GM21526 (cell line): Measurements from ENCODE around the gene C1QTNF4.

Experiments used
- ATAC-seq: cut with Tn5 transposase; IDR thresholded peaks from one replicate; pipeline ENCODE4 v1.9.1; 2021; ENCODE audit warnings: moderate library complexity; ENCODE audit not compliant: unreplicated experiment, low FRiP score

The C1QTNF4 gene

DNA sequence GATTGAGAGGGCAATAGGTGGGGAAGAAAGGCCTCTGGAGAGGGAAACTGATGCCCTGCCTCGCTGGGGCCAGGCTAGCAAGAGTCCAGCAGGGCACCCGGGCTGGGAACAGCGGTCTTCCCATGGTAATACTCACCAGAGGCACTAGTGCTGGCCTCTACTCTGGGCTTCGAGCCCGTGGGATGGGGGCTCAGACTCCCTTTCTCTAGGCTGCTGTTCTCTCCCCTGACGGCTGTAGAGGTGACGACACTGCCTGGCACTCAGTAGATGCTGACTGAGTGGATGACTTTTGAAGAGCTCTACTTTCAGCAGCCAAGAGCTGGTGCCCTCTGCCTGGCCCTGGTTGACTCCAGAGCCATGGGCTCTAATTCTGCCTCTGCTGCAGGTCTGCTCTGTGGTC lies 818 bp upstream of the C1QTNF4 start:
- no peak for ATAC-seq

DNA sequence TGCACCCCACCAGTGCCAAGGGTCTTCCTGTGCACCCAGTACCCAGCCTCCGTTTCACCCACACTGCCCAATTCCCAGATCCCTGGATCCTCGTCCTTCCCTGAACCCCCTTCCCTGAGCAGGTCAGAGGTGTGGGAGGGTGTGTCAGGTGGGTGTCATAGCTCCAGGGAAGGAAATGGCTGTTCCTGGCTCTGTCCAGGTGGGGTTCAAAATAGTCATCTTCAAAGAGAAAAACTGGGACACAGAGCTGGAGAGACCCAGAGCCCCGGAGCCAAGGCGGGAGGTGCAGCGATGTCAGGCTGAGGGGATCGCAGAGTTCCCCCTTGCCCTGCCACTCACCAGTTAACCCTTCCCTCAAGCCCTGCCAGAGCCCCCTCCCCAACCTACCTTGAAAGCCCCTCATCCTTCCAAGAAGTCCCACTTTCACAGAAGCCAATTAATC lies 698 bp downstream of the C1QTNF4 start:
- no peak for ATAC-seq

DNA sequence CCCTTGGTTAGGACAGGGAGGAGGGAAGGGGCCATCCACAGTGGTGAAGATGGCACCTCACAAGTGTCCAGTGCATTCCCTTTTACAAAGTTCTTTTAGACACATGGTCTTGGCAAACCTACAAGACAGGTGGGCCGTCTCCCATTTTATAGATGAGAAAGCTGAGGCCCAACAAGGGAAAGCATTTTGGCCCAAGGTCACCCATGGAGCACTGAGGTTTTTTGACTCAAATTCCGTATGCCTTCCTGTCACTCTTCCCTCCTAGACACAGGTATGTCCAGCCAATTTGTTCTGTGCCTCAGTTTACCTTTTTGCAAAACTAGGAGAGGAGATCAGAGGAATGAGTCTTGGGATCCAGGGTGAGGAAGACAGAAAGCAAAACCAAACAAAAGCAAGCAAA lies 1.2 kb downstream of the C1QTNF4 start:
- no peak for ATAC-seq

DNA sequence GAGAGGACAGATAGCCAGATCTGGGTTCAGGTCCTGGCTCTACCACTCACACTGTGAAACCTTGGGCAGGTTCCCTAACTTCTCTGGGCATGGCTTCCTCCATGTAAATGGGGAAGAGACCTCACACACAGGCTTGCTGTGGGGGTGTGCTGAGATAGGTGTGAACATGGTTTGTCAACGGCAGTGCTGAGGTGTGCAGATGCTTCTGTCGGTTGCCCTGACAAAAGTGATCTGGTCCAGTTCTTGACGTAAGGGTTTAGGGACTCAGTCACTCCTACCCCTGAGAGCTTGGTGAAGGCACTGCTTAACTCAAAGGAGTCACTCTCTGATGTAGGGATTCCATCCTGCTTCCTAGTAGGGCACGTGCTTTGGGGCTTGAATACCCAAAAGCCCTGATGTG lies 2.0 kb downstream of the C1QTNF4 start:
- ATAC-seq = no peak

DNA sequence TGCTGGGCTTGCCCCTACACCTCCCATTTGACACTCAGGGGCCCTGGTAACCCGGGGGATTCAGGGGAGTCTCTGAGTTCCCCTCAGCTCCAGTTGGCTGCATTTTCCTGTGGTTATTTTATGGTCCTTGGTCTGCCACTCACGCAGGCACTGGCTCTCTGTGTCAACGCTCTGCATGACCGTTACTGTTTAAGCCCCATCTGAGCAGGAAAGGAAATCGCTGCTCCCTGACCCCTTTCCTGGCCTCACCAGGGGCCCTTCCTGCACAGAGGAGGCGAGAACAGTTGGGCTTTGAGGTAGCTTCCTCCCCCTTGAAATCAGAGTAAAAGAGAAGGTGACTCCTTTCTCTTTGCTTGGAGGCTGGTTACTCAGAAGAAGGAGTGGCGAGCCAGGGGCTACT lies 2.4 kb downstream of the C1QTNF4 start:
- no peak for ATAC-seq

DNA sequence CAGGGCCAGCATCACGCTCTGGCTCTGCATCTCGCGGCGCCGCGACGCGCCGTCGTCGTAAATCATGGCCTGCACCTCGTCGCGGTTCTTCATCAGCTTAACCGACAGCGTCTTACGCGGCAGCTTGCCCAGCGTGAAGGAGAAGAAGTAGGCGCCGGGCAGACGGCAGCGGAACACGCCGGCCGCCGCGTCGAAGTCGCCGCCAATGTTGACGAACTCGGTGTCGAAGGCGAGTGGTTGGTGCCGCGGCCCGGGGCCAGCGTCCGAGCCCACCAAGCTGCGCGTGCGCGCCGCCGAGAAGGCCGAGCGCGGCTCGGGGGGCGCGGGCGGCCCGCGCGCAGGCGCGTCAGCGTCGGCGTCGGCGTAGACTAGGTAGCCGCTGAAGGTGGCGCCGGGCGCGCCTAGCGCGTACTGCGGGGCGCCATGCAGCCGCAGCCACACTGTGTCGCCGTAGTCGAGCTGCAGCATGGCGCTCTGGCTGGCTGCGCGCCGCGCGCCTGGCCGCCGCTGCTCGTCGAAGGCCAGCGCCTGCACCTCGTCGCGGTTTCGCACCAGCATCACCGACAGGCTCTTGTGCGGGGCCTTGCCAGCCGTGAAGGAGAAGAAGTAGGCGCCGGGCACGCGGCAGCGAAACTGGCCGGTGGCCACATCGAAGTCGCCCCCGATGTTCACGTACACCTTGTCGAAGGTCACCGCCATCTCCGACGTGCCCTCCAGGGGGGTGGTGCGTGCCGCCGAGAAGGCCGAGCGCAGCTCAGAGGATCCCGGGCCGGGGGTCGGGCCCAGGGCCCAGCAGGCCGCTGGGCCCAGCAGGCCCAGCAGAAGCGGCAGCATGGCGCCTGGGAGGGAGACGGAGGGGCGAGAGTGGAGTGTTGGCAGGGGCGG lies 4.0 kb downstream of the C1QTNF4 start:
- no peak for ATAC-seq

DNA sequence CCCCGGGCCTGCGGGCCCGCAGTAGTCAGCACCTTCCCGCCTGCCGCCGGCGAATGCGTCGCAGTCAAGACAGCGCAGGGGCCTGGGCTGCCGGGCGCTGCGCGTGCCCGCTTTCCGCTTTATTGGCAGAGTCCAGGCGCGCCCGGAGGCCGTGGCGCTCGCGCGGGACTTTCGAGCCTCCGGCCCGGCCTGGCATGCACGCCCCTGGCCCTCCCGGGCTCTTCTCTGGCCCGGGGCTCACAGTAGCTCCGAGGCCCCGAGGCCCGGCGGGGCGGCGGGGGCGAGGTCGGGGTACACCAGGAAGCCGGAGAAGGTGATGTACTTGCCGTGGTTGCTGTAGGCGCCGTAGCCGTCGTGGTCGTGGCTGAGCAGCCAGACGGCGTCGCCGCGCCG lies 4.6 kb downstream of the C1QTNF4 start:
- no peak for ATAC-seq

DNA sequence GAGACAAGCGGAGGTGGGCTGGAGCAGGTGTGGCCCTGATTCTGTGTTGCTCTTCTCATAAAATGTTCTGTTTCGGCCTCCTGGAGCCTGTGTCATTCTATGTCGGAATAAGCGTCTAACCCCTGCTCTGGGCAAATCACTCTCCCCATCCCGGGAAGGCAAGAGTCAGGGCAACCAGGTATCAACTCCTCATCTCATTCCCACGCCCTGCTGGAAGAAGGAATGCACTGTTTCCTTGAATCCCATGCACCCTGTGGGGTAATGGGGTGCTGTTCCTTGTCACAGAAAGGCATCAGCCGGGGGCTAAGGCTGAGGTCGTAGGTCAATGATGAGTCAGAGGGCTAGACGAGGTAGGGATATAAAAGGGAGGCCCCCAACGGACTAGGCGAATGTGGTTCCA lies 5.1 kb downstream of the C1QTNF4 start:
- ATAC-seq = no peak

DNA sequence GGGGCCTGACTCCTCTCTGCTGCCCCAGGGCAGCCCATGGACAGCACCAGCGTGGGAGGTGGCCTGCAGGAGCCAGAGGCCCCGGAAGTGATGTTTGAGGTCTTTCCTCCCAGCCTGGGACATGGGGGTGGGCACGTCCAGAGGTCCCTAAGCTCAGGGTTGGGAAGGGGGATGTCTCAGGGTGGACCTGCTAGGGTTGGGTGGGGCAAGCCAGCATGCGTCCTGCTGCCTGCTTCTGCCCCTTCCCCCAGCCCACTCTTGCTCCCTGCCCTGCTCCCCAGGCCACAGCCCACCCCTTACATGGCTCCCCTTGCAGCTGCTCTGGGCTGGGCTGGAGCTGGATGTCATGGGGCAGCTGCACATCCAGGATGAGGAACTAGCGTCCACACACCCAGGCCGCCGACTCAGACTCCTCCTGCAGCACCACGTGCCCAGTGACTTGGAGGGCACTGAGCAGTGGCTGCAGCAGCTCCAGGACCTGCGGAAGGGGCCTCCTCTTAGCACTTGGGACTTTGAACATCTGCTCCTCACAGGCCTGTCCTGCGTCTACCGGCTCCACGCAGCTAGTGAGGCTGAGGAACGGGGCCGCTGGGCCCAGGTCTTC lies 6.4 kb downstream of the C1QTNF4 start:
- ATAC-seq = no peak

DNA sequence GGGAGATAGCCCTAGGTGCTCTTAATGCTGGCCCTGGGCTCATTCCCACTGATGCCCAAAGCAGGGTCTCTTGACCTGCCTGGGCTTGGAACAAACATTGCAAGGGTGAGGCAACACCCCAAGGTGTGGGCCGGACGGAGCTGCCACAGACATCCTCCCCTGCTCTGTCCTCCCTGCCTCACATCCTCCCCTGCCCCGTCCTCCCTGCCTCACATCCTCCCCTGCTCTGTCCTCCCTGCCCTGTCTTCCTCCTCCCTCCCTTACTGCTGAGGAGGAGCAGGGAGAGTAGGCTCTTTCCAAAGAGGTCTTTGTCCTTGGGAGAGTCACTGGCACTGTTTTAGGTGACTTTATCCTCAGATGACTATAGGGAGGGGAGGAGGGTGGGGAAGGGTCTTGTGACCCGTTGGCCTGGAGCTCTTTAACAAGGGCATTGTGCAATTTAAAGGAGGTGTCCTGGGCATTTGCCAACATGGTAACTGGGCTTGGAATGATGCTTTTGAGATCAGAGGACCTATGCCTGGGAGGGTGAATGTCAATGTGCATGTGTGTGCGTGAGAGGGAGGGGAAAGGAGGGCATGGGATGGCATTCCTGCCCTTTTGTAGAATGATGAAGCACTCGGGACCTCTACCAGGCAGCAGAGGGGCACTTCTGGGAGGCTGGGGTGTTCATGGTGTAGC lies 7.0 kb downstream of the C1QTNF4 start:
- no peak for ATAC-seq

DNA sequence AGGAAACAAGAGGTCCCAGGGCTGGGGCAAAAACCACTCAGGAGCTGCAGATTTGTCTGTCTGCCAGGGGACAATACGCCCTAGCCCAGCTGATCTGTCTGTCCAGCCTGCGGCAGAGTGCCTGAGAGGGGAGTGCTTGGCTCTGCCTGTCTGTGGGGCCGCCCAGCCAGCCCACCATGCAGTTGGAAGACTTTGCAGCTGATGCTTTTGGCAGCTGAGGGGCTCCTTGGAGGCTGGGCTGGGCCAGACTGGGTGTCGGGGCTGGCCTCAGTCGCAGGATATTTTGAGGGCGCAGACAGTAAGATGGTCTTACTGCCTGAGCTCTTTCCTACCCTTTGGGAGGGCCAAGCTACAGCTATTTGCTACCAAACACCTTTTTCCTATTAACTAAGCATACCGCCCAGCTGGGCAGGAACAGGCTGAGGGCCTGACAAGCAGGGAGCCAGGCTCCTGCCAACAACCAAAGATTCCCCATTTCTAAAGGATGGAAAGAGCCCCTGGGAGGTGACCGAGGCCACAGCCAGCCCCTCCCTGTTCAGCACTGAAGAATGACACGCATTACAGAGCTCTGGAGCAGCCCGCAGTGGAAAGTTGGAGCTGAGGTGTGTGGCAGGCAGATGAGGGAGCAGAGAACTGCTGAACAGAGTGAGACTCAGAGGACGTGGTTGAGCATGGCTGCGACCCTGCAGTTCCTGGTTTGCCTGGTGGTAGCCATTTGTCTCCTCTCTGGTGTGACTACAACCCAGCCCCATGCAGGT lies 7.9 kb downstream of the C1QTNF4 start, which contains the start of gene FAM180B:
Gene FAM180B, plus strand, starts transcription at position 581 of the 758 bp plus-strand sequence. Its CDS starts 91 bp downstream, at position 672.
- no peak for ATAC-seq

DNA sequence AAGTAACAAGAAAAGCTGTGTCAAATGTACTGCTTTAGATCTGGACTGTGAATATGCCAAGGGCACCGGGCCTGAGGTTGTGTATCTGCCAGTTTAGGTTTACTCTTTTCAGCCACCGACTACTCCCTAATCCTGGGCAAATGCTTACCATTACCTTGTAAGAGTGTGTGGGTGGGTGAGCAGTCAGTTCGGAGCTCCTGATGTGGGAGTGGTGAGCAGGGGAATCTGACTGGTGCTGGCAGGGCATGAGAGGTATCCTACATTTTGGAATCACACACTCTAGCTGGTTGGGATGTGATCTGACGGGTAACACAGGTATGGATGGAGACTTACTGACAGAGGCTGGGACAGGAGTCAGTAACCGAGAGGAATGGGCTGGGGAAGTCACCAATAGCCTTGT lies 10.4 kb downstream of the C1QTNF4 start:
- no peak for ATAC-seq

DNA sequence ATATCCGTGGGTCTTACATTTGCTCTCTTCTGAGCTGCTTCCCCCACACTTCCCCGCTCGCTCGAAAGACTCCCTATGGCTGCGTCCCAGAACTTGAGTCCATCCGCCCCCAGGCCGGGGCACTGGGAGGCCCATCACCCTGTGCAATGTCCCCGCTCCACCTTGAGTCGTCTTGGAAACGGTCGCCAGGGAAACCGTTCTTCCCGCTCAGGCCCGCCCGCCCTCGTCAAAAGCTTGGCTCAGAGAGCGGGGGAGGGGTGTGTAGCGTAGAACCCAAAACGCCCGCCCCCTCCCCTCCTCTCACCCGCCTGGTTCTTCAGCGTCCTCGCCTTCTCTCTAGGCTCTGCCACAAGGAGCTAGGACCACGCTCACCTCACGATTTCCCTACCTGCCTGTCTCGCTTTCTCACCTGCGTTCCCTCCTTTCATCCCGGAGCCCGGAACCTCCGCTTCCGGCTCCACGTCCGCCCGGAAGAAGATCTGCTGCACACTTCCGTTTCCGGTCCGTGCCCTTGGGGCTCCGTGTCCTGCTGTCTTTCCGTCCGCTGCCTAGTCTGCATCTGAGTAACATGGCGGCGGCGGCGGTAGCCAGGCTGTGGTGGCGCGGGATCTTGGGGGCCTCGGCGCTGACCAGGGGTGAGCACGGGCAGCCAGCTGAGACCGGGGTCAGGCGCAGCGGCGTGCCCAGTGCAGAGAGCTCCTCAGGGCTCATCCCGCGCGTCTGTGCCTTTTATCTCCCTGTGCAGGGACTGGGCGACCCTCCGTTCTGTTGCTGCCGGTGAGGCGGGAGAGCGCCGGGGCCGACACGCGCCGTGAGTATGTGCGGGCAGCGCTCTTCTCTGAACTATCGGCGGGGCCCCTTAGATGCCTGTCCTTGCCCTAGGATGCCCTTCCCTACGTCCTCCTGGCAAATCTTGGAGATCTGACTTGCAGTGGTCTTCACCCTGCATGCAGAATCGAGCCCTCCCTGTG lies 15.4 kb downstream of the C1QTNF4 start, which contains the start of the genes KBTBD4 and NDUFS3:
Gene KBTBD4, minus strand, starts transcription at position 447 of the 971 bp plus-strand sequence. Its CDS starts 19 bp downstream, at position 428.
Gene NDUFS3, plus strand, starts transcription at position 551 of the 971 bp plus-strand sequence. Its CDS starts 18 bp downstream, at position 569.
- ATAC-seq = peak; percentile 84

DNA sequence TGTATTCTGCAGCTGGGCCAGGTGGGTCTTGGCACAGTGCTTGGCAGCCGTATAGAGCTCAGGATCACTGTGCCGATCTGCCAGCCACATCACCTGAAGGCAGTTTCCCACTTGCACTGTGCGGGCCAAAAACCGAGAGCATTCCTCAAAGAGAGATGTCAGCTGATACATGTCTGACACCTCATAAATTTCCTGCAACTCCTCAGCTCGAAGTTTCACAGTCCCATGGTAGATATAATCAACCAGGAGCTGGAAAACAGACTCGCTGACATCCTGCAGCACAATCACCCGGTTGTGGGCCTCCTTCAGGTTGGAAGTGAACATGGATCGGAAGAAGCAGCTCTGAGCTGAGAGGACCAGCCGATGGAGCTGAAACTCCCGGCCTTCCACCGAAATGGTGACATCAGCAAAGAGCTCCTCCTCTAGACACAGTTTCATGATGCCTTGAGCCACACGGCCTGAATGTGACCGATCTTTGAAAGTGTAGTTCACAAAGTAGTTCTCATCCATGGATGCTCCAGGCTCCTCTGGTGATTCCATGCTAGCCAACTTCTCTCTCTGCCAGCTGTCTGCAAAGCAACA lies 16.7 kb downstream of the C1QTNF4 start:
- ATAC-seq = no peak

DNA sequence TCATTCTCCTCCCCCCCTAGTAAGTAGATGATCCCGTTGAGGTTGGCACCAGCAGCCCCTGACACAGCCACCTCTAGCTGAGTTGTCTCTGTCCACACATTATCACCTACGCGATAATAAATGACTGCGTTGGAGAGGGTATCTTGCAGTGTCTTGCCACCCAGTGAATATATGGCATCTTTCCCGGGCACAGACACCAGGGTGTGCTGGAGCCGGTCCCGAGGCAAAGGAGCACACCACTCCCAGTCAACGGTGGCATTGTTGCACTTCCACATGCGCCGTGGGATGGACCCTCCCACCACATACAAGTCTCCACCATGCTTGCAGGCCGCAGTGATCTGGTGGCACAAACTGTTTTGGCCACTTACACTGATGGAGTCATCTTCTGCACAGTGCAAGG lies 20.9 kb downstream of the C1QTNF4 start:
- ATAC-seq = no peak

DNA sequence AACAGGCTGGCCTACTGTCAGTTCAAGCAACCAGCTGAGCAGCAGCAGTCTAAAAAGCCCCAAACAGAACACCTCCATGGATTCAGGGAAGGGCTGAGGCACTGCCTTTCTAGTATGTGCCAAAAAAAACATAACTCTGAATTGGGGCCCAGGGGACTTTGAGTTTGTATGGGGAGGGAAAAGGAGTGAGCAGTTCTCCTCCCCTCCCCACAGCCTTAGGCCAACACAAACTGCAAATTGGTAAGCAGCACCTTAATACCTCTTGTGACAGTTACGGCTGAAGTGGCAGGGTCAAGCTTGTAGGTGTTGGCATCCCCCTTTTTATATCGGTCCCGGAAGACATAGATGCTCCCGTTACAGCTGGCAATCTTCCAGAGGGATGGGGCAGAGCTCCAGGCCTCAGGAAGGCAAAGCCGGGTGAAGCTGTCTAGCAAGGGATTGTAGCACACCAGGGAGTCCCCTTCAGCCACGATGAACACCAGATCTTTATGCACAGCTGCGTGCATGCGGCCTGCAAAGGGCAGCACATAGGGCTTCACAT lies 21.4 kb downstream of the C1QTNF4 start:
- ATAC-seq = no peak

DNA sequence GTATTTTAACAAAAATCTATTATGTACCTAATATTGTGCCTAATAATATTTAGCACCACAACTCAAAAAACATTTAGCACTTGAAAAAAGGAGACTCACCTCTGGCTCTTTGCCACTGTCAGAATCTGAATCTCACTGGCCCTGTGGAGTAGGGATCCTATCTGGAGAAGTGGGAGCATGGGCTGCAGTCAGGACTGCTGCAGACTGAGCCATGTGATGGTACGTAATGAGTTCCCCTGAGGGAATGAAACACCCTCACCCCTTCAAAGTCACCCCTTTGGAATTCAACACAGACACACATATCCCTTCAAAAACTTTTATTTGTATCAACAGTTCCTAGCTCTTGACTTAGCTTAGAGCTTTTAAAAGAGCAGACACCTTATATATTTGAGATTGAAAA lies 22.3 kb downstream of the C1QTNF4 start:
- no peak for ATAC-seq

DNA sequence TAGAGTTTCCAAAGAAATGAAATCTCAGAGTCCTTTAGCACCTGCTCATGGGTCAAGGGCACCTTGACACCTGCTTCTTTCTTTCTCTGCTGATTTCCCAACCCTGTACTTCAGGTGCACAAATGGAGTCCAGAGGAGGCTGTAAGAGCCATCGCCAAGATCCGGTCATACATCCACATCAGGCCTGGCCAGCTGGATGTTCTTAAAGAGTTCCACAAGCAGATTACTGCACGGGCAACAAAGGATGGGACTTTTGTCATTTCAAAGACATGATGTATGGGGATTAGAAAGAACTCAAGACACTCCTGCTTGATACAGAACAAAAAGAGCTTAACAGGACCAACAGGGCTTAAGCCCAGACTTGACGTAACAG lies 22.9 kb downstream of the C1QTNF4 start:
- ATAC-seq = no peak
